GM18505 (cell line): ENCODE results near the gene DHX58.
"Not testable (repeated sequence)": the region's sequence is repeated elsewhere in the genome, so short reads cannot be mapped to it uniquely, and the experiment has no call there.

Experiments
- ATAC-seq: cut with Tn5 transposase; IDR thresholded peaks from one replicate; pipeline ENCODE4 v1.9.1; 2021; ENCODE audit not compliant: unreplicated experiment
- POLR2A ChIP-seq: IDR thresholded peaks from 4 replicates; pipeline ENCODE4 v1.6.1; 2011; ENCODE audit warnings: borderline replicate concordance; ENCODE audit not compliant: insufficient read depth, insufficient read length; ENCODE audit errors: extremely low read depth

DHX58 gene

DNA sequence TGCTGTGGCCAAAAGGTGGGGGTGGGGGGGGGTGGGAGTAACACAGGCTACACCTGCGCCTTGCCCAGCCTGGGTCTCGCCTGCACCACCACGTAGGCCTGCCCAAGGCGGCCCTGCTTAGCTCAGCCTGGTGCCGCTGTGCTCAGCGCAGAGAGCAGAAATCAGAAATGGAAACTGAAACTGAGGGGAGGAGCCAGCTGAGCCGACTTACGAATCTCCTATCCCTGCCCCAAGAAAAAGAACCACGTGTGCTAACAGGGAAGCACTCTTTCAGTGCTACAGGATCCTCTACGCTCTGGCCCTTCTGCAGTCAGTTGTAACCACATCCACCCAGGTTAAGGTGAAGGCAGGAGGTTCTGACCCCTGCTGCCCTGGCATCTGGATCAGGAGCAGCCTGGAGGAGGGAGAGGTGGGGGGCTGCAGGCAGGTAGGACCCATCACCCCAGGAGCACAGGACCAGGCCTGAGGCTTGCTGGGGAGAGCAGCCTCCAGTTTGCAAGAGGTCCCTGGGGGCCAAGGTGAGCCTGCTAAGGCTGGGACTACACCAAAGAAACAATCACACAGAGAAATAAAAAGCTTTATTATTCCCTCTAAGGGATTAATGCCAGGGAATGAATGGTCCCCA lies at the start of gene DHX58:
Gene DHX58 (minus strand): TSS at position 163 of the 625 bp plus-strand sequence. CDS start 822 bp downstream, outside the sequence.
- TF ChIP-seq POLR2A = peak; percentile 74
- peak; percentile 49 for ATAC-seq

DNA sequence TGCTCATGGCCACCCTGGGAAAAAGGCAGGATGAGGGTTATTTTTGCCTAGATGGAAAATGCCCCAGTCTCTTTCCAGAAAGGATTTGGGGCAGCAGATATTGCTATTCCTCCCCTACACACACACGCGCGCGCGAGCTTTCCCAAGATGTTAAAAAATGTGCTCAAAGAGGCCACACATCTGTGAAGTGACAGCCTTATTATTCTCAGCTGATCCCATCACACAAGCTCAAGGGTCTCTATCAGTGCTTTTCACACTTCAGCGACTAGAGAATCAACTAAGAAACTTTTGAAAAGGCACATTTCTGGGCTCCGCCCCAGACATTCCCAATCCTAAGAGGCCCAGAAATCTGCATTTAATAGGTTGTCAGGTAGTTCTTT lies 48.0 kb upstream of the DHX58 start:
- ATAC-seq = no peak
- TF ChIP-seq POLR2A = no peak

DNA sequence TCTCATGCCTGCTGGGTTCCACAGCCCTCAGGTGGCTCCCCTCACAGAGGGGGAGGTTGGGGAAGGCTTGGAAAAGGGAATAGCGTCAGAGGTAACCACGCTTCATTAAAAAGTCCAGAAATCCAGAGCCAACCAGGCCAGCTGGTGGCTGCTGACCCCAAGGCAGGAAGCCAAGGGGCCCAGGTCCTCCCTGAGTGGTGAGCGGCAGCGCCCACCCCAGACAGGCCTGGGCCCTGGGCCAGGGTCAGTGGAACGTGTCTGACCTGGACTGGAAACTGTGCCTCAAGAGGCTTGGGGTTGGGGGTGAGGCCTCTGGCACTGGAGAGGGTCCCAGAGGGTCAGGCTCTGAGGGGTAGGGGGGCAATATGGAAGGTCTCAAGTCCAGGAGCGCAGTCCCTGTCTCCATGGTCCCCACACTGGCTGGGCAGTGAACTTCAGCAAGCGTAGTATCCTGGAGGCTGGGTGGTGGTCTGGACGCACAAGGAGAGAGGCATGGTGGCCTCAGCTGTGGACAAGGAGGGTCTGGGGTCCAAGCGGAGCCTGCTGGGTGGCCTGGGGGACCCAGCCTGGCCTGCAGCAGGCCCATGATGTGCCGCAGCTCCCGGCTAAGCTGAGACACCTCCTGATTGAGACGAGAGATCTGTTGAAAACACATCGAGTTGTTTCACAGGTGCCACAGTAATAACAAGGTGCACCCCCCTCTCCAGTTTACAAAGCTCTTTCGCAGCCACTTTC lies 47.4 kb upstream of the DHX58 start:
- no peak for ATAC-seq
- TF ChIP-seq POLR2A = no peak

DNA sequence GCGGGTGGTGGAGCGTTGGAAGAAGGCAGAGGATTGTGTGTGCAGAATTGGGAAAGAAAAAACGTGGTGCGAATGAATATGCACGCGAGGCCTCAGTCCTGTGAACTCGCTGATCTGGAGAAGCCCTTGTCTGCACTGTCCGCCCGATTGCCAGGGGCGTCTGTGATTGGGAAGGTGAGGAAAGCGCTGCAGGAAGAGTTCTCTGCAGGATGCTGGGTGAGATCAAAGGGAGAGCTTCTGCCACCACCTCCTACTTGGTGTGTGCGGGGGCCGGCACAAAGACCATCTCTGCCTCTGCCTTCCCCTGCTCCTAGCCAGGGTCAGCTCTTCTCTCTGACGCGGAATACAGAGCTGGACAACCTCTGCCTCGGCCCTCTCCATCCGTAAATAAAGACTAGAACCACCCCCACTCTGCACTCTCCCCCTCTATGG lies 43.1 kb upstream of the DHX58 start:
- no peak for ATAC-seq
- no peak for TF ChIP-seq POLR2A

DNA sequence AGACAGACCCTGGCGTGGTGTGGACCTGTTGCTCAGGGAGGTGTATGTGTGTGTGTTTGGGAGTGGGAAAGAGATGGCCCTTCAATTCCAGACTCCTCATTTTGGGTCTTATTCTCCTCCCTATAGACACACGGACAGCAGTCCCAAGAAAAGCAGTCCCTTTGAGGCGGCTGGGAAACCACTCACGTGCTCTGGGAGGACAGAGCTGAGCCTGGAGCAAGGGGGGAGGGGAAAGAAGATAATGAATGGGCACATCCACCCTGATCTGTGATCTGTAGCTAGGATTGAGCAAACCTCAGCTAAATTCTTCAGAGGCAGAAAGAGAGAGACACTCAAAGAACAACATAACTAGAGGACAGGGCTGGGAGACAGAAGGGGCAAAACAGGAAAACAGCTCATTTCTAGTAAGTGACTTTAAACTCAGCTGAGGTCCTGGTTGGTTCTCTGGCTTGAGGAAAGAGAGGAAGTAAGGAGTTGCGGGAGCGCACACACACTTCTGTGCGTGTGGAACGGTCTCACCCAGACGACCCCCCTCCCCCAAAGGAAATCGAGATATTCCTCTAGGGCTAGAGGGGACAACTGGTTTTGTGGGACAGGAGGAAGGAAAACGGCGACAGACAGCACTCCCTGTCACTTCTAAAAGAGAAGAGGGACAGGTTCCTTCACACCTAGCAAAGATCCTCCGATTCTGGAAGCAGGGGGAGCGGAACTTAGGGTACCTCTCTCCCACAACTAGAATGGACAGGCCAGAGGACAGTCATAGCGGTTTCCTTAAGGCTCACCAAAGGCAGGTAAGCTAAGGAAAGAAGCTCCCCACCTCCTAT lies 41.6 kb upstream of the DHX58 start:
- no peak for TF ChIP-seq POLR2A
- no peak for ATAC-seq

DNA sequence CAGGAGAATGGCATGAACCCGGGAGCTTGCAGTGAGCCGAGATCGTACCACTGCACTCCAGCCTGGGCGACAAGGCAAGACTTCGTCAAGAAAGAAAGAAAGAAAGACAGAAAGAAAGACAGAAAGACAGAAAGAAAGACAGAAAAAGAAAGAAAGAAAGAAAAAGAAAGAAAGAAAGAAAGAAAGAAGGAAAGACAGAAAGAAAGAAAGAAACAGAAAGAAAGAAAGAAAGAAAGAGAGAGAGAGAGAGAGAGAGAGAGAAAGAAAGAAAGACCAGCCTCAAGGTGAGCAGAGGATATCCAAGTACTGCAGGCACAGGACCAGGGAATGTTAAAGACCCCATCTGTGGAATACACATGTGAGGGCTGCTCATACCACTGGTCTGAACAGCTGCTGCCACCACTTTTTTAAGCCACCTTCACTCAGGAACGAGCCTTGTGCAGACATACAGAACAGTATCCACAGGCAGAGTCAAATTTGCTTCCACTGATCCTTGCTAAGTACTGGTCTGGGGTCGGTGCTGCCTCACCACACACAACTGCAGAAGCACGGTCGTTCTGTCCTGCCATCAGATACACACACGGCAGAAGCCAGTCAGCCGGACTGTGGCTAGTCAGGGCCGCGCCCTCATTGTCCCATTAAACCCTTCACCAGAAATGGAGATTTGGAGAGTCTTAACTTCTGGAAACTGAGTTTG lies 34.5 kb upstream of the DHX58 start:
- no peak for ATAC-seq

GRCh38 chr17:42143138-42143537 lies 30.6 kb upstream of the DHX58 start:
- not testable (repeated sequence) for ATAC-seq

More for the DNA sequence above, 34.5 kb upstream of the DHX58 start:
- no peak for TF ChIP-seq POLR2A

- ATAC-seq = no peak
- no peak for TF ChIP-seq POLR2A
Observed at GRCh38 chr17:42142371-42142896, 29.9 kb upstream of the DHX58 start.

GRCh38 chr17:42141382-42141781 lies 28.9 kb upstream of the DHX58 start:
- ATAC-seq = no peak
- TF ChIP-seq POLR2A = no peak

DNA sequence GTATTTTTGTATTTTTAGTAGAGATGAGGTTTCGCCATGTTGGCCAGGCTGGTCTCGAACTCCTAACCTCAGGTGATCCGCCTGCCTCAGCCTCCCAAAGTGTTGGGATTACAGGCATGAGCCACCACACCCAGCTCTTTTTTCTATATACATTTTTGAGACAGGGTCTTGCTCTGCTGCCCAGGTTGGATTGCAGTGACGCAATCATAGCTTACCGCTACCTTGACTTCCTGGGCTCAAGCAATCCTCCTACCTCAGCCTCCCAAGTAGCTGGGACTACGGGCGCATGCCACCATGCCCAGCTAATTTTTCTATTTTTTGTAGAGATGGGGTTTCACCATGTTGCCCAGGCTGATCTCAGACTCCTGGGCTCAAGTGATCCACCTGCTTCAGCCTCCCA lies 28.2 kb upstream of the DHX58 start:
- ATAC-seq = not testable (repeated sequence)

- no peak for ATAC-seq
Observed at GRCh38 chr17:42138749-42139492, 26.4 kb upstream of the DHX58 start.

GRCh38 chr17:42136654-42137051 lies 24.1 kb upstream of the DHX58 start:
- TF ChIP-seq POLR2A = no peak
- no peak for ATAC-seq

More at GRCh38 chr17:42138749-42139492, 26.4 kb upstream of the DHX58 start:
- no peak for TF ChIP-seq POLR2A
